ENCODE data around the gene TMEM61.

TMEM61 gene

GRCh38 chr1:55002686-55003085, 22.3 kb downstream of the TMEM61 start:
- H3K36me3 ChIP-seq (ENCODE audit: control insufficient read depth, insufficient read depth, low read length): no peaks in the 10 kb centered on the region
- H3K4me3 ChIP-seq (ENCODE audit: low read depth, low read length): no peak overlapping the region
- no peaks in the 10 kb centered on the region for H3K9me3 ChIP-seq (ENCODE audit: control insufficient read depth, insufficient read depth, low read depth, low read length)
- peaks cover 14% of the 10 kb centered on the region; the same call in 1 of the 2 replicates for H3K4me1 ChIP-seq (ENCODE audit: control insufficient read depth, insufficient read depth, low read length)
- H3K27me3 ChIP-seq (ENCODE audit: control insufficient read depth, insufficient read depth, low read length): peaks cover 47% of the 10 kb centered on the region
- no peak overlapping the region for H3K27ac ChIP-seq (ENCODE audit: low read depth, low read length)
- no peak overlapping the region for H3K9ac ChIP-seq (ENCODE audit: low read length)

- no peak overlapping the region for H3K27ac ChIP-seq (ENCODE audit: low read depth, low read length)
- peaks cover 20% of the 10 kb centered on the region for H3K27me3 ChIP-seq (ENCODE audit: control insufficient read depth, insufficient read depth, low read length)
- H3K36me3 ChIP-seq (ENCODE audit: control insufficient read depth, insufficient read depth, low read length): no peaks in the 10 kb centered on the region
- peaks cover 6% of the 10 kb centered on the region for H3K4me1 ChIP-seq (ENCODE audit: control insufficient read depth, insufficient read depth, low read length)
- H3K4me3 ChIP-seq (ENCODE audit: low read depth, low read length): no peak overlapping the region
- H3K9me3 ChIP-seq (ENCODE audit: control insufficient read depth, insufficient read depth, low read depth, low read length): peaks cover 14% of the 10 kb centered on the region; the same call in 1 of the 2 replicates
- H3K9ac ChIP-seq (ENCODE audit: low read length): no peak overlapping the region
These were observed 25.1 kb downstream of the TMEM61 start for GRCh38 chr1:55005351-55006140.

DNA sequence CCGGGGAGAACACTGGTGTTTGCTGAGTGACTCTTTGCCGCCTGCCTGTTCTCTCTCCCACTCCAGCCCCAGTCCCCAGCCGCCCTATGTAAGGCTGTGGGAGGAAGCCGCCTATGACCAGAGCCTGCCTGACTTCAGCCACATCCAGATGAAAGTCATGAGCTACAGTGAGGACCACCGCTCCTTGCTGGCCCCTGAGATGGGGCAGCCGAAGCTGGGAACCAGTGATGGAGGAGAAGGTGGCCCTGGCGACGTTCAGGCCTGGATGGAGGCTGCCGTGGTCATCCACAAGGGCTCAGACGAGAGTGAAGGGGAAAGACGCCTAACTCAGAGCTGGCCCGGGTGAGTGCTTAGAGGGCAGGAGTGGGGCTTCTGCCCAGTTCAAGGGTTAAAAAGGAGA, 26.5 kb downstream of the TMEM61 start:
- H3K9ac ChIP-seq (ENCODE audit: low read length): no peak overlapping the region
- no peaks in the 10 kb centered on the region for H3K36me3 ChIP-seq (ENCODE audit: control insufficient read depth, insufficient read depth, low read length)
- H3K4me3 ChIP-seq (ENCODE audit: low read depth, low read length): no peak overlapping the region
- H3K27ac ChIP-seq (ENCODE audit: low read depth, low read length): no peak overlapping the region
- peaks cover 7% of the 10 kb centered on the region for H3K27me3 ChIP-seq (ENCODE audit: control insufficient read depth, insufficient read depth, low read length)
- peaks cover 15% of the 10 kb centered on the region for H3K4me1 ChIP-seq (ENCODE audit: control insufficient read depth, insufficient read depth, low read length)
- H3K9me3 ChIP-seq (ENCODE audit: control insufficient read depth, insufficient read depth, low read depth, low read length): peaks cover 14% of the 10 kb centered on the region; the same call in 1 of the 2 replicates

DNA sequence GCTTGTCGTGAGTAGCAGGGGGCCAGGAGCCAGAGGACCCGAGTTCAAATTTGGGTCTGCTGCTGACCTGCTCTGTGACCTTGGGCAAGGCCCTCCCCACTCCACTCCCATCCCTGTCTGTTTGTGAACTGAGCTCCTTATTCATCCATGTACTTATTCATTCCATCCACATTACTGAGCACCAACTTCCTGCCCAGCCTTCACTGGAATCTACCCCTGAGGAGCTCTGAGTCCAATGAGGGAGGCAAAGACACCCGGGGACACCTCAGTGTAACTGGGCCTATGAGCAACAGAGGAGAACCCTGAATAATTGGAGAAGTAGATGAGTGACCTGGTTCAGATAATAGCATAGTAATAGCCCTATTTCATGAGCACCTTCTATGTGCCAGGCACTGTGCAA, 27.2 kb downstream of the TMEM61 start:
- peaks cover 15% of the 10 kb centered on the region for H3K4me1 ChIP-seq (ENCODE audit: control insufficient read depth, insufficient read depth, low read length)
- peaks cover under 1% of the 10 kb centered on the region; the same call in 1 of the 2 replicates for H3K27me3 ChIP-seq (ENCODE audit: control insufficient read depth, insufficient read depth, low read length)
- H3K27ac ChIP-seq (ENCODE audit: low read depth, low read length): no peak overlapping the region
- no peaks in the 10 kb centered on the region for H3K36me3 ChIP-seq (ENCODE audit: control insufficient read depth, insufficient read depth, low read length)
- H3K4me3 ChIP-seq (ENCODE audit: low read depth, low read length): no peak overlapping the region
- no peak overlapping the region for H3K9ac ChIP-seq (ENCODE audit: low read length)
- peaks cover 14% of the 10 kb centered on the region; the same call in 1 of the 2 replicates for H3K9me3 ChIP-seq (ENCODE audit: control insufficient read depth, insufficient read depth, low read depth, low read length)

DNA sequence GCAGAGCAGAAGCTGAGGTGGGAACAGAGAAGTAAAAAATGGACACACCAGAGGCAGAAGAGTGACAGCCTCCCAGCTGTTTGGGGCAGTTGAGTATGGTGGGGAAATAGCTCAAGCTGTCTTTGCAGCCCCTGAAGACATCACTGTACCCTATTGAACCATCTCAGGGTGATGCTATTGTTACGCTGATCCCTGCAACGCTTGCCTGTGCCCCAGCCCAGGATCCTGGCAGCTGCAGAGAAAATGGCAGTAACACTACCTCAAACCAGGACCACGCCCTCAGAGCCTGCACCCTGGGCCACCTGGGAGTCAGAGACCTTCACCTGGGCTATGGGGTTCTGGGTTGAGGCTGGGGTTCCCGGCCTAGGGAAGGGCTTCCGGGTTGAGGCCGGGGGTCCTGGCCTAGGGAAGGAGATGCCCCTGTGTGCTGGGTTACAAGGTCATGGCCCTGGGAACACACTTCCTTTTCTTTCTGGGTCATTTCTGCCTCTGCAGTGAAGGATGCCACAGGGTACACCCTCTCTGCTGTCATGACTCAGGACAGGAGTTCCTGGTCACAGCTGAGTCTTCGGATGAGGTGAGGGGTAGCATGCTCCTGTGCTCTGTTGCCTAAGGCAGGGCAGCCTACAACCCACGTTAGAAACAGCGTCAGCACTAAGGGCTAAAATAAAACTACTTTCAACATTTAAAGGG, 29.9 kb downstream of the TMEM61 start:
- H3K9ac ChIP-seq (ENCODE audit: low read length): no peak overlapping the region

GRCh38 chr1:55010887-55011217, 30.4 kb downstream of the TMEM61 start:
- Histone ChIP-seq H3K36me3 (ENCODE audit: control insufficient read depth, insufficient read depth, low read length) (no peaks in the 10 kb centered on the region), H3K4me1 (ENCODE audit: control insufficient read depth, insufficient read depth, low read length) (peaks cover 15% of the 10 kb centered on the region), H3K27ac (ENCODE audit: low read depth, low read length) (no peak overlapping the region), H3K9ac (ENCODE audit: low read length) (no peak overlapping the region), H3K27me3 (ENCODE audit: control insufficient read depth, insufficient read depth, low read length) (peaks cover 5% of the 10 kb centered on the region; the same call in 1 of the 2 replicates), H3K9me3 (ENCODE audit: control insufficient read depth, insufficient read depth, low read depth, low read length) (peaks cover 14% of the 10 kb centered on the region; the same call in 1 of the 2 replicates), H3K4me3 (ENCODE audit: low read depth, low read length) (no peak overlapping the region)

More for the DNA sequence above, 29.9 kb downstream of the TMEM61 start:
- Histone ChIP-seq H3K27ac (ENCODE audit: low read depth, low read length) (no peak overlapping the region), H3K9me3 (ENCODE audit: control insufficient read depth, insufficient read depth, low read depth, low read length) (peaks cover 14% of the 10 kb centered on the region; the same call in 1 of the 2 replicates), H3K4me3 (ENCODE audit: low read depth, low read length) (no peak overlapping the region), H3K27me3 (ENCODE audit: control insufficient read depth, insufficient read depth, low read length) (peaks cover 5% of the 10 kb centered on the region; the same call in 1 of the 2 replicates), H3K36me3 (ENCODE audit: control insufficient read depth, insufficient read depth, low read length) (no peaks in the 10 kb centered on the region), H3K4me1 (ENCODE audit: control insufficient read depth, insufficient read depth, low read length) (peaks cover 15% of the 10 kb centered on the region)

GRCh38 chr1:55012661-55013060, 32.2 kb downstream of the TMEM61 start:
- Histone ChIP-seq H3K27me3 (ENCODE audit: control insufficient read depth, insufficient read depth, low read length) (peaks cover 5% of the 10 kb centered on the region; the same call in 1 of the 2 replicates), H3K36me3 (ENCODE audit: control insufficient read depth, insufficient read depth, low read length) (no peaks in the 10 kb centered on the region), H3K9ac (ENCODE audit: low read length) (no peak overlapping the region), H3K9me3 (ENCODE audit: control insufficient read depth, insufficient read depth, low read depth, low read length) (peaks cover 14% of the 10 kb centered on the region; the same call in 1 of the 2 replicates), H3K4me3 (ENCODE audit: low read depth, low read length) (no peak overlapping the region), H3K27ac (ENCODE audit: low read depth, low read length) (no peak overlapping the region), H3K4me1 (ENCODE audit: control insufficient read depth, insufficient read depth, low read length) (peaks cover 15% of the 10 kb centered on the region)

DNA sequence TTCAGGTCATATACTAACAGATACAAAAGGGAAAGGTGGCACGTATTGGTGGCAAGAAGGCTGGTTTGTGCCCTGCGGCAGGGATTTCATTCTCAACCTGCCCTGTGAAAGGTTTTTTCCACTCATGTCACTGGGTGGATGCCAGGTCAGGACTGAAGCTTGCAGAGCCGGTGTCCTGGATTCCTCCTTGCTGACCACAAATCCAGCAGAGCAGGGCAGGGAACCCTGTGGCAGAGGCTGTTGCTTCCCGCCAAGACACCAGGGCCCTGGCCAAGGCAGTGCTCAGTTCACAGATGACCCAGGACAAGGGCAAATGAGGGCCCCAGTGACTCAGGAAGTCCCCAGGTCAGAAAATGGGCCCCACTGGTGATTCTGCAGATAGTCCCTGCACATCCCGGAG, 34.7 kb downstream of the TMEM61 start:
- H3K36me3 ChIP-seq (ENCODE audit: control insufficient read depth, insufficient read depth, low read length): no peaks in the 10 kb centered on the region
- H3K9me3 ChIP-seq (ENCODE audit: control insufficient read depth, insufficient read depth, low read depth, low read length): no peaks in the 10 kb centered on the region
- H3K4me1 ChIP-seq (ENCODE audit: control insufficient read depth, insufficient read depth, low read length): peaks cover 21% of the 10 kb centered on the region
- H3K27me3 ChIP-seq (ENCODE audit: control insufficient read depth, insufficient read depth, low read length): peaks cover 5% of the 10 kb centered on the region; the same call in 1 of the 2 replicates
- H3K27ac ChIP-seq (ENCODE audit: low read depth, low read length): no peak overlapping the region
- H3K4me3 ChIP-seq (ENCODE audit: low read depth, low read length): no peak overlapping the region
- no peak overlapping the region for H3K9ac ChIP-seq (ENCODE audit: low read length)

- peaks cover 5% of the 10 kb centered on the region; the same call in 1 of the 2 replicates for H3K27me3 ChIP-seq (ENCODE audit: control insufficient read depth, insufficient read depth, low read length)
These were observed 35.5 kb downstream of the TMEM61 start for GRCh38 chr1:55015731-55016620.

DNA sequence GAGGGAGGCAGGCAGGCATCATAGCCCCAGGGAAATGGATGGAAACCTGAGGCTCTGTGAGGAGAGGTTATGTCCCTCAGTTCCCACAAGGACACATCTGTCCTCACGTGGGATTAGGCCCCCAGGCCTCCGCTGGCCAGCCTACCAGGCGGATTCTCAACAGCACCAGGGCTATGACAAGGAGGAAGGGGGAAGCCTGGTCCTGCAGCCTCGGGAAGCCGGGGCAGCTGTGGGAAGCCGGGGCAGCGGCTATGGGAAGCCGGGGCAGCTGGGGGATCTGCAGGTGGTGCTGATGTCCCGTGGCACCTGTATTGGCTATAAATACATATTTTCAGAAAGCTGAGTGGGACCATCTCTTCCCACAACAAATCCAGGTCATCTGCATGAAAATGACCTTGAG, 38.0 kb downstream of the TMEM61 start:
- H3K9ac ChIP-seq (ENCODE audit: low read length): no peak overlapping the region
- peaks cover 5% of the 10 kb centered on the region; the same call in 1 of the 2 replicates for H3K27me3 ChIP-seq (ENCODE audit: control insufficient read depth, insufficient read depth, low read length)
- H3K4me3 ChIP-seq (ENCODE audit: low read depth, low read length): no peak overlapping the region
- H3K36me3 ChIP-seq (ENCODE audit: control insufficient read depth, insufficient read depth, low read length): no peaks in the 10 kb centered on the region
- no peaks in the 10 kb centered on the region for H3K9me3 ChIP-seq (ENCODE audit: control insufficient read depth, insufficient read depth, low read depth, low read length)
- H3K27ac ChIP-seq (ENCODE audit: low read depth, low read length): no peak overlapping the region
- H3K4me1 ChIP-seq (ENCODE audit: control insufficient read depth, insufficient read depth, low read length): peaks cover 18% of the 10 kb centered on the region

More at GRCh38 chr1:55015731-55016620, 35.5 kb downstream of the TMEM61 start:
- no peak overlapping the region for H3K27ac ChIP-seq (ENCODE audit: low read depth, low read length)
- H3K4me1 ChIP-seq (ENCODE audit: control insufficient read depth, insufficient read depth, low read length): peaks cover 16% of the 10 kb centered on the region
- H3K36me3 ChIP-seq (ENCODE audit: control insufficient read depth, insufficient read depth, low read length): no peaks in the 10 kb centered on the region
- no peak overlapping the region for H3K4me3 ChIP-seq (ENCODE audit: low read depth, low read length)
- no peaks in the 10 kb centered on the region for H3K9me3 ChIP-seq (ENCODE audit: control insufficient read depth, insufficient read depth, low read depth, low read length)
- no peak overlapping the region for H3K9ac ChIP-seq (ENCODE audit: low read length)
